ENCODE results near the gene LRG1.
A peak's percentile ranks its signal among the peaks of the same experiment; 100 is the strongest.

Gene LRG1

GRCh38 chr19:4584670-4585460, 45.0 kb upstream of the LRG1 start (continued):
- TF ChIP-seq TSHZ1 (tag by site-specific recombination; IDR thresholded peaks at IDR 0.05; ENCODE audit: borderline replicate concordance) (no peak), MYNN (tag by site-specific recombination; IDR thresholded peaks at IDR 0.05; ENCODE audit: borderline replicate concordance) (no peak), EGR2 (tag by site-specific recombination; IDR thresholded peaks at IDR 0.05; ENCODE audit: low read depth) (no peak; the same call in 1 of the 2 replicates), ZNF830 (tag by site-specific recombination; IDR thresholded peaks at IDR 0.05; ENCODE audit: low read depth) (no peak), GFI1B (tag by site-specific recombination; IDR thresholded peaks at IDR 0.05) (no peak), ZNF791 (tag by site-specific recombination; IDR thresholded peaks at IDR 0.05) (no peak), ZNF394 (tag by site-specific recombination; IDR thresholded peaks at IDR 0.05; ENCODE audit: borderline replicate concordance) (no peak), ZNF529 (tag by site-specific recombination; IDR thresholded peaks at IDR 0.05; ENCODE audit: insufficient replicate concordance) (no peak), GLIS2 (tag by site-specific recombination; IDR thresholded peaks at IDR 0.05) (peak; percentile 60; the same call in 1 of the 2 replicates), MEIS1 (CRISPR knock-in tag; IDR thresholded peaks at IDR 0.05; ENCODE audit: borderline replicate concordance) (no peak), ZNF701 (tag by site-specific recombination; IDR thresholded peaks at IDR 0.05) (no peak), REST (tag by site-specific recombination; IDR thresholded peaks at IDR 0.05) (no peak), ZNF623 (tag by site-specific recombination; IDR thresholded peaks at IDR 0.05) (no peak), ZNF843 (tag by site-specific recombination; IDR thresholded peaks at IDR 0.05) (no peak), TCF7L2 (IDR thresholded peaks at IDR 0.05; ENCODE audit: borderline replicate concordance, low read depth, low read length) (no peak), ZSCAN23 (tag by site-specific recombination; IDR thresholded peaks at IDR 0.05) (no peak), ZNF426 (tag by site-specific recombination; IDR thresholded peaks at IDR 0.05) (no peak), ZNF555 (tag by site-specific recombination; conservative IDR thresholded peaks at IDR 0.05) (no peak), YY1 (tag by site-specific recombination; IDR thresholded peaks at IDR 0.05) (no peak), ZSCAN30 (tag by site-specific recombination; IDR thresholded peaks at IDR 0.05) (0 out of 2 replicates have a peak, but pooled peaks have one; percentile 54)
- TF ChIP-seq, protein P1, sequence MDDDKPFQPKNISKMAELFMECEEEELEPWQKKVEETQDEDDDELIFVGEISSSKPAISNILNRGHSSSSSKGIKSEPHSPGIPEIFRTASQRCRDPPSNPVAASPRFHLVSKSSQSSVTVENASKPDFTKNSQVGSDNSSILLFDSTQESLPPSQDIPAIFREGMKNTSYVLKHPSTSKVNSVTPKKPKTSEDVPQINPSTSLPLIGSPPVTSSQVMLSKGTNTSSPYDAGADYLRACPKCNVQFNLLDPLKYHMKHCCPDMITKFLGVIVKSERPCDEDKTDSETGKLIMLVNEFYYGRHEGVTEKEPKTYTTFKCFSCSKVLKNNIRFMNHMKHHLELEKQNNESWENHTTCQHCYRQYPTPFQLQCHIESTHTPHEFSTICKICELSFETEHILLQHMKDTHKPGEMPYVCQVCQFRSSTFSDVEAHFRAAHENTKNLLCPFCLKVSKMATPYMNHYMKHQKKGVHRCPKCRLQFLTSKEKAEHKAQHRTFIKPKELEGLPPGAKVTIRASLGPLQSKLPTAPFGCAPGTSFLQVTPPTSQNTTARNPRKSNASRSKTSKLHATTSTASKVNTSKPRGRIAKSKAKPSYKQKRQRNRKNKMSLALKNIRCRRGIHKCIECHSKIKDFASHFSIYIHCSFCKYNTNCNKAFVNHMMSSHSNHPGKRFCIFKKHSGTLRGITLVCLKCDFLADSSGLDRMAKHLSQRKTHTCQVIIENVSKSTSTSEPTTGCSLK (tag by site-specific recombination; IDR thresholded peaks at IDR 0.05): no peak
- TF ChIP-seq, protein P2, sequence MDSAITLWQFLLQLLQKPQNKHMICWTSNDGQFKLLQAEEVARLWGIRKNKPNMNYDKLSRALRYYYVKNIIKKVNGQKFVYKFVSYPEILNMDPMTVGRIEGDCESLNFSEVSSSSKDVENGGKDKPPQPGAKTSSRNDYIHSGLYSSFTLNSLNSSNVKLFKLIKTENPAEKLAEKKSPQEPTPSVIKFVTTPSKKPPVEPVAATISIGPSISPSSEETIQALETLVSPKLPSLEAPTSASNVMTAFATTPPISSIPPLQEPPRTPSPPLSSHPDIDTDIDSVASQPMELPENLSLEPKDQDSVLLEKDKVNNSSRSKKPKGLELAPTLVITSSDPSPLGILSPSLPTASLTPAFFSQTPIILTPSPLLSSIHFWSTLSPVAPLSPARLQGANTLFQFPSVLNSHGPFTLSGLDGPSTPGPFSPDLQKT (IDR thresholded peaks at IDR 0.05; ENCODE audit: borderline replicate concordance, low read depth, low read length): no peak
- TF ChIP-seq, protein P3, sequence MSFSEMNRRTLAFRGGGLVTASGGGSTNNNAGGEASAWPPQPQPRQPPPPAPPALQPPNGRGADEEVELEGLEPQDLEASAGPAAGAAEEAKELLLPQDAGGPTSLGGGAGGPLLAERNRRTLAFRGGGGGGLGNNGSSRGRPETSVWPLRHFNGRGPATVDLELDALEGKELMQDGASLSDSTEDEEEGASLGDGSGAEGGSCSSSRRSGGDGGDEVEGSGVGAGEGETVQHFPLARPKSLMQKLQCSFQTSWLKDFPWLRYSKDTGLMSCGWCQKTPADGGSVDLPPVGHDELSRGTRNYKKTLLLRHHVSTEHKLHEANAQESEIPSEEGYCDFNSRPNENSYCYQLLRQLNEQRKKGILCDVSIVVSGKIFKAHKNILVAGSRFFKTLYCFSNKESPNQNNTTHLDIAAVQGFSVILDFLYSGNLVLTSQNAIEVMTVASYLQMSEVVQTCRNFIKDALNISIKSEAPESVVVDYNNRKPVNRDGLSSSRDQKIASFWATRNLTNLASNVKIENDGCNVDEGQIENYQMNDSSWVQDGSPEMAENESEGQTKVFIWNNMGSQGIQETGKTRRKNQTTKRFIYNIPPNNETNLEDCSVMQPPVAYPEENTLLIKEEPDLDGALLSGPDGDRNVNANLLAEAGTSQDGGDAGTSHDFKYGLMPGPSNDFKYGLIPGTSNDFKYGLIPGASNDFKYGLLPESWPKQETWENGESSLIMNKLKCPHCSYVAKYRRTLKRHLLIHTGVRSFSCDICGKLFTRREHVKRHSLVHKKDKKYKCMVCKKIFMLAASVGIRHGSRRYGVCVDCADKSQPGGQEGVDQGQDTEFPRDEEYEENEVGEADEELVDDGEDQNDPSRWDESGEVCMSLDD (tag by site-specific recombination; IDR thresholded peaks at IDR 0.05): peak; percentile 95
- TF ChIP-seq, protein P4, sequence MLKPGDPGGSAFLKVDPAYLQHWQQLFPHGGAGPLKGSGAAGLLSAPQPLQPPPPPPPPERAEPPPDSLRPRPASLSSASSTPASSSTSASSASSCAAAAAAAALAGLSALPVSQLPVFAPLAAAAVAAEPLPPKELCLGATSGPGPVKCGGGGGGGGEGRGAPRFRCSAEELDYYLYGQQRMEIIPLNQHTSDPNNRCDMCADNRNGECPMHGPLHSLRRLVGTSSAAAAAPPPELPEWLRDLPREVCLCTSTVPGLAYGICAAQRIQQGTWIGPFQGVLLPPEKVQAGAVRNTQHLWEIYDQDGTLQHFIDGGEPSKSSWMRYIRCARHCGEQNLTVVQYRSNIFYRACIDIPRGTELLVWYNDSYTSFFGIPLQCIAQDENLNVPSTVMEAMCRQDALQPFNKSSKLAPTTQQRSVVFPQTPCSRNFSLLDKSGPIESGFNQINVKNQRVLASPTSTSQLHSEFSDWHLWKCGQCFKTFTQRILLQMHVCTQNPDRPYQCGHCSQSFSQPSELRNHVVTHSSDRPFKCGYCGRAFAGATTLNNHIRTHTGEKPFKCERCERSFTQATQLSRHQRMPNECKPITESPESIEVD (tag by site-specific recombination; IDR thresholded peaks at IDR 0.05): no peak
